Cardiac muscle cell (in vitro differentiated cells and primary cell): ENCODE data around the gene VKORC1L1. TPM values are rescaled to one million over a fixed set of nuclear protein-coding genes. Genes with fewer than 3 reads are reported as not detected.
"Not testable (repeated sequence)": the region's sequence is repeated elsewhere in the genome, so short reads cannot be mapped to it uniquely, and the experiment has no call there.

Experiments
- DNase-seq, 2 donors: peaks; one replicate each; pipeline versions ENCODE4 v3.0.0 to v3.0.0-alpha.2; 2010 to 2017; ENCODE audit warnings: low read depth in 1 of 2, low spot score in 1 of 2
- H3K27ac ChIP-seq: fragments of 200-600 bp; sonication (generic); 2 replicates; pipeline ENCODE4 v1.5.1; 2016
- H3K27me3 ChIP-seq: fragments of 200-600 bp; sonication (generic); 2 replicates; pipeline ENCODE4 v1.6.0; 2016; ENCODE audit warnings: control low read depth
- H3K36me3 ChIP-seq: fragments of 200-600 bp; sonication (generic); 2 replicates; pipeline ENCODE4 v1.5.1; 2016; ENCODE audit warnings: control low read depth
- H3K4me1 ChIP-seq: fragments of 200-600 bp; sonication (generic); 2 replicates; pipeline ENCODE4 v1.8.1; 2017; ENCODE audit warnings: low read depth, mild to moderate bottlenecking, mixed run types
- H3K4me3 ChIP-seq: fragments of 200-600 bp; sonication (generic); 2 replicates; pipeline ENCODE4 v1.5.1; 2016; ENCODE audit warnings: mild to moderate bottlenecking
- H3K9me3 ChIP-seq: fragments of 200-600 bp; sonication (generic); 2 replicates; pipeline ENCODE4 v1.5.1; 2017; ENCODE audit warnings: low read depth, mild to moderate bottlenecking, control low read depth
- polyA plus RNA-seq: library from polyadenylated mRNA; unstranded; fragments of >200 nt; fragmentation: Nextera tagmentation; extraction: Ambion mirVana; gene quantifications from 2 replicates; pipeline ENCODE4 v1.2.1, GENCODE V29; 2016
- total RNA-seq: library from RNA; depleted of rRNA; stranded (reverse); fragments of >200 nt; gene quantifications from 2 replicates; pipeline ENCODE4 v1.2.3, GENCODE V29; 2016
- TF ChIP-seq, protein P1 (sequence below): IDR thresholded peaks from 2 replicates; pipeline ENCODE4 v1.5.1; 2012; ENCODE audit warnings: low read depth, mild to moderate bottlenecking, low read length

The VKORC1L1 gene
- total and polyA plus RNA-seq, 2 experiments from 2014 or later = 8.6 to 12.8 TPM

DNA sequence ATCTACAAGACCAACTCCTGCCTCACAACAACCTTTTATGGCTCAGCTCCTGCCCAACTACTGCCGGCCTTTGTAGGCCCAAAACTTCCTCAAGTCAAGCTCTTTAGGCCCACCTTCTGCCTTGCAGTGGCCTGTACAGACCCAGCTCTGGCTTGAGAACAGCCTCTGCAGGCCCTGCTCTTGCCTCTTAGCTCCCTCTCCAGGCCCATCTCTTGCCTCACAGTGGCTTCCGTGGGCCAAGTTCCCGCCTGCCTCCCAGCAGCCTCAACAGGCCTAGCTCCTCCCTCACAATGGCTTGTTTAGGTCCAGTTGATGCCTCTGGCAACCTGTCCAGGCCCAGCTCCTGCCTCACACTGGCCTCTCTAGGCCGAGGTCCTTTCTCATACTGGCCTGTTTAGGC, 32.4 kb upstream of the VKORC1L1 start:
- peak in 1 of 2 donors; percentile 79 for DNase-seq

DNA sequence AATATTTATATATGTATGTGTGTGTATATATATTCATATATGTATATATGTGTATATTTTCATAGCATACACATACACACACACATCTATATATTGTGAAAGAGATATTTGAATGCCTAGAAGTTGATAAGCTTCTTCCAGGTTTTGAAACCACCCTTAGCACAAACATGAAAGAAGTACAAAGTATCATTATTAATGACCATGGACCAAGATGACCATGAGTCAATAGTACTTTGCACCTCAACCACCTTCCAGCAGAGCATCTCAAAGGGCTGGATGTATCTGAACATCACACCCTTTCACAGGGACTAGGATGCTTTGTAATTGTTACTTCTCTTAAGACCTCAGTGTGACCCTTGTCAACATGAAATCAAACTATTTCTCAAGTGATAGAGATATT, 29.3 kb upstream of the VKORC1L1 start:
- not testable (repeated sequence) for H3K27me3 ChIP-seq, H3K27ac ChIP-seq, H3K4me3 ChIP-seq, DNase-seq, H3K4me1 ChIP-seq, H3K36me3 ChIP-seq, H3K9me3 ChIP-seq

More for the DNA sequence above, 32.4 kb upstream of the VKORC1L1 start:
- Histone ChIP-seq H3K9me3 (no peaks in the 10 kb centered on the region), H3K27me3 (no peaks in the 10 kb centered on the region), H3K36me3 (no peaks in the 10 kb centered on the region), H3K4me1 (no peaks in the 10 kb centered on the region), H3K27ac (no peak overlapping the region), H3K4me3 (no peak overlapping the region)
- TF ChIP-seq, protein P1, sequence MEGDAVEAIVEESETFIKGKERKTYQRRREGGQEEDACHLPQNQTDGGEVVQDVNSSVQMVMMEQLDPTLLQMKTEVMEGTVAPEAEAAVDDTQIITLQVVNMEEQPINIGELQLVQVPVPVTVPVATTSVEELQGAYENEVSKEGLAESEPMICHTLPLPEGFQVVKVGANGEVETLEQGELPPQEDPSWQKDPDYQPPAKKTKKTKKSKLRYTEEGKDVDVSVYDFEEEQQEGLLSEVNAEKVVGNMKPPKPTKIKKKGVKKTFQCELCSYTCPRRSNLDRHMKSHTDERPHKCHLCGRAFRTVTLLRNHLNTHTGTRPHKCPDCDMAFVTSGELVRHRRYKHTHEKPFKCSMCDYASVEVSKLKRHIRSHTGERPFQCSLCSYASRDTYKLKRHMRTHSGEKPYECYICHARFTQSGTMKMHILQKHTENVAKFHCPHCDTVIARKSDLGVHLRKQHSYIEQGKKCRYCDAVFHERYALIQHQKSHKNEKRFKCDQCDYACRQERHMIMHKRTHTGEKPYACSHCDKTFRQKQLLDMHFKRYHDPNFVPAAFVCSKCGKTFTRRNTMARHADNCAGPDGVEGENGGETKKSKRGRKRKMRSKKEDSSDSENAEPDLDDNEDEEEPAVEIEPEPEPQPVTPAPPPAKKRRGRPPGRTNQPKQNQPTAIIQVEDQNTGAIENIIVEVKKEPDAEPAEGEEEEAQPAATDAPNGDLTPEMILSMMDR = peak; percentile 66

DNA sequence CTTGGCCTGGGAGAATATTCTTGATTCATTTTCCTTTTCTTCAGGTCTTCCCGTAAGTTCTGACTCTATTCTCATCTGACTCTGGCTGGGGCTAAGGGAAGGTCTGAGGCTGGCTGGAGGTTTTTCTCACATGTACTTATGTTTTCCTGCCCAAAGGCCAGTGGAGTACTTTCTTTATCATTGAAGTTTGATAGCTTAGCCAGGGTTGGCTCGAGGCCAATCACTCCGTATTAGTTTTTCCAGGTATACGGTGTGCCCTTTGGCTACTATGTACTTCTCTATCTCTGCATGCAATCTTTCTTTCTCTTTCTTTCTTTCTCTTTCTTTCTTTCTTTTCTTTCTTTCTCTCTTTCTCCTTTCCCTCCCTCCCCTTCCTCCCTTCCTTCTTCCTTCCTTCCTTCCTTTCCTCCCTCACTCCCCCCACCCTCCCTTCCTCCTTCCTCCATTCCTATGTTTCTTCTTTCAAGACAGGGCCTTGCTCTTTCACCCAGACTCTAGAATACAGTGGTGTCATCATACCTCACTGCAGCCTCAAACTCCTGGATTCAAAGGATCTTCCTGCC, 26.8 kb upstream of the VKORC1L1 start:
- no peak for DNase-seq
- H3K27ac ChIP-seq = no peak overlapping the region
- no peak overlapping the region for H3K4me3 ChIP-seq
- TF ChIP-seq, protein P1 = no peak
- H3K27me3 ChIP-seq = no peaks in the 10 kb centered on the region
- H3K36me3 ChIP-seq = no peaks in the 10 kb centered on the region
- no peaks in the 10 kb centered on the region for H3K4me1 ChIP-seq
- H3K9me3 ChIP-seq = no peaks in the 10 kb centered on the region

DNA sequence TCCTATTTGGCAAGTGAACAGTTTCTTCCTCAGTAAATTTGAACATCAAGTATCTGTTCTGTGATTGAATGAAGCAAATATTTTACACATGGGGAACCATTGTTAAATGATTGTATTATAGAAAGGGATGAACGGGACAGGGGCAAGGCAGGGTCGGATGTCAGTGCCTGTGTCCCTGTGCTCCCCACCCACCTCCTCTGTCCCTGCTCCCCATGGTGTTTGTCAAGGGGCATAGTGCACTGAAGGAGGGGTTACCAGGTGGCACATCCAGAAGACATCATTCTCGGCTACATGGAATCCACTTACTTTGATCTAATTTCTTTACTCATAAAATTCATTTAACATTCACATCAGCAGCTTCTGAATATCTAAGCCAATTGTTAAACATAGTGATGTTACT, 19.4 kb upstream of the VKORC1L1 start:
- not testable (repeated sequence) for H3K9me3 ChIP-seq, DNase-seq, H3K36me3 ChIP-seq, H3K27ac ChIP-seq, H3K4me1 ChIP-seq, H3K27me3 ChIP-seq, H3K4me3 ChIP-seq

DNA sequence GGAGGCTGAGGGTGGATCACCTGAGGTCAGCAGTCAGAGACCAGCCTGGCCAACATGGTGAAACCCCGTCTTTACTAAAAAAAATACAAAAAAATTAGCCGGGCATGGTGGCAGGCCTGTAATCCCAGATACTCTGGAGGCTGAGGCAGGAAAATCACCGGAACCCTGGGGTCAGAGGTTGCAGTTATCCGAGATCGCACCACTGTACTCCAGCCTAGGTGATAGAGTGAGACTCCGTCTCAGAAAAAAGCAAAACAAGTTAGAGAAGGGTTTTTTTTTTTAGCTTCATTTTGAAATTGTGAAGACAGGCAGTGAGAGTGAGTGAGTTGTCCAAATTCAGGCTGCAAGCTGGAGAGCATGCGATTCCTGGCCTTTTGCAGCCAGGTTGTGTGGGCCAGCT, 19.0 kb upstream of the VKORC1L1 start:
- not testable (repeated sequence) for H3K36me3 ChIP-seq, H3K4me3 ChIP-seq, H3K27ac ChIP-seq, H3K27me3 ChIP-seq, H3K9me3 ChIP-seq, DNase-seq, H3K4me1 ChIP-seq

DNA sequence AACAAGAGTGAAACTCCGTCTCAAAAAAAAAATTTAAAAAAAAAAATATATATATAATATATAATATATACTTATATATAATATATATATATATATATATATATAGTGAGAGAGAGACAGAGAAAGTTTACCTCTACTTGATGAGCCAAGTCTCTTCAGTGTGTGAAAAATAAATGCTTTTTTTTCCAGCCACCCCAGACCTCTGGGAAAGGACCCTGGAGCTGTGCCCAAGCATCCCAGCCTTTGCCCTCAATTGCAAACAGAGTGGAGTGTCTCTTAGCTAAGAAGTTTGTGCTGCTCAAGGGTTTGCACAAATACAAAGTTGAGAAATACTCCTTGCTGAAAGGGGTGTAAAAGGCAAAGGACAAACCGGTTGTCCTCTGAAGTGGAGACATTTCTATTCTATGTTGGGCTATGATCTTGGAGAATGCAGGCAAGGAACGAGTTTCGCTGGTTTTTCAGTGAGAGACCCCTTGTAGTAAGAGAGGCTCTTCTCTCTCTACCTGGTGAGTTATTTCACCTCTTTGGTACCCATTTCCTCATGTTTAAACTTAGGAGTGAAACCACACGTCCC, 15.5 kb upstream of the VKORC1L1 start:
- not testable (repeated sequence) for H3K27me3 ChIP-seq, H3K36me3 ChIP-seq
- peak in 1 of 2 donors; percentile 15 for DNase-seq

DNA sequence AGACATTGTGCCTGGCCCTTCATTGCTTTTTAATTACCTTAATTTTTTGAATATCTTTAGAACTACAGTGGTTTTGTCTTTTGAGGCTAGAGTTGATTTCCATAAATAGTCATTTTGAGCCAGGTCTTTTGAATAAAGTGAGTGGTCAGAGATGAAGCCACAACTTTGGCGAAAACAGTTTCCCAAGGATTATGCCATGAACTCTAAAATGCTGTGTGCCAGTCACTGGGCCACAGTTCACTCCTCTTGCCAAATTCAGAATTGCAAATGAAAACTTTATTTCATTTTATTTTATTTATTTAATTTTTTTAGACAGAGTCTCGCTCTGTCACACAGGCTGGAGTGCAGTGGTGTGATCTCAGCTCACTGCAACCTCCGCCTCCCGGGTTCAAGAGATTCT, 14.2 kb upstream of the VKORC1L1 start:
- H3K4me3 ChIP-seq, H3K4me1 ChIP-seq, H3K27me3 ChIP-seq, H3K27ac ChIP-seq, H3K36me3 ChIP-seq, H3K9me3 ChIP-seq, DNase-seq: not testable (repeated sequence)

More for the DNA sequence above, 15.5 kb upstream of the VKORC1L1 start:
- not testable (repeated sequence) for H3K4me3 ChIP-seq, H3K9me3 ChIP-seq, H3K27ac ChIP-seq, H3K4me1 ChIP-seq

DNA sequence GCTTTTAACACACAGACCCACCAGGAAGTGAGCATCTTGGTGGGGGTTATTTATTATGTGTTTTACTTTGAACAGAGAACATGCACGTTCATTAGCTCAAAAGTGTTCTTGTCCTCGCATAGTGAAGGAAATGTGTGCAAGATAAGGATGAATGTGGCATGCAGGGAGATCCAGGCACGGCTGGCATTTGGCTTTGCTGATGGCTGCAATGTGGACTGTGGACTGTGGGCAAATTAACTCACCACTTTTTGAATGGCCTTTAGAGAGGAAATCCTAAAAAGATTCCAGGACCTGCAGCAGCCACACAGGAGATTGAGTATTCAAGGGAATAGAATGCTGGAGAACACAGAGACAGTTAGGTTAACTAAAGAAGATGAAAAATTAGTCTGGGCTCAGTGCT, 6.6 kb upstream of the VKORC1L1 start:
- H3K27ac ChIP-seq, H3K4me1 ChIP-seq, DNase-seq, H3K27me3 ChIP-seq, H3K4me3 ChIP-seq, H3K36me3 ChIP-seq, H3K9me3 ChIP-seq: not testable (repeated sequence)

DNA sequence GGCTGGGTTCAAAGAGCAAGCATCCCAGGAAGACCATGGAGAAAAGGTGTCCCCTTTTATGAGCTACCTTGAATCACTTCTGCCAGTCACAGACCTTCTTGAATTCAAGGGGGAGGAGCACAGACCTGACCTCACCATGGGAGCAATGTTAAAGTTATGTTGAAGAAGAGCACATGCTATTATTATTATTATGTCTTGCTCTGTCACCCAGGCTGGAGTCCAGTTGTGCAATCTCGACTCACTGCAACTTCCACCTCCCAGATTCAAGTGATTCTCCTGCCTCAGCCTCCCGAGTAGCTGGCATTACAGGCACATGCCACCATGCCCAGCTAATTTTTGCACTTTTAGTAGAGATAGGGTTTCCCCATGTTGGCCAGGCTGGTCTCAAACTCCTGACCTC, 5.2 kb upstream of the VKORC1L1 start:
- not testable (repeated sequence) for H3K9me3 ChIP-seq, H3K27me3 ChIP-seq, H3K4me1 ChIP-seq, H3K36me3 ChIP-seq, H3K4me3 ChIP-seq, H3K27ac ChIP-seq, DNase-seq

DNA sequence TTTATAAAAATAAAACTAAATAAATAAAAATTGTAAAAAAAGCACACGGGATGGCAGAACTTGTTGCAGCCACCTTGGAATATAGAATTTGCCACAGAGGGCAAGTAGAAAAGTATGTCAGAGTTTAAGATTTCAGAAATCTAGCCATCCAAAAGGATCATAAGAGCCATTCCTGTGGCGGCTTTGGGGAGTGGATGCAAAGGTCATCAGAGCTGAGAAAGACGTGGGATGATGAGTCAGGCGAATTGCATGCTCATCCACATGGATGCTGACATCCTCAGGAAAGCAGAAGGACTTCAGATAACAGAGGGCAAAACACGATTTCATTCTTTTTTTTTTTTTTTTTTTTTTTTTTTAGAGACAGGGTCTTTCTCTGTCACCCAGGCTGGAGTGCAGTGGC, 3.6 kb upstream of the VKORC1L1 start:
- DNase-seq = peak in 1 of 2 donors; percentile 83

DNA sequence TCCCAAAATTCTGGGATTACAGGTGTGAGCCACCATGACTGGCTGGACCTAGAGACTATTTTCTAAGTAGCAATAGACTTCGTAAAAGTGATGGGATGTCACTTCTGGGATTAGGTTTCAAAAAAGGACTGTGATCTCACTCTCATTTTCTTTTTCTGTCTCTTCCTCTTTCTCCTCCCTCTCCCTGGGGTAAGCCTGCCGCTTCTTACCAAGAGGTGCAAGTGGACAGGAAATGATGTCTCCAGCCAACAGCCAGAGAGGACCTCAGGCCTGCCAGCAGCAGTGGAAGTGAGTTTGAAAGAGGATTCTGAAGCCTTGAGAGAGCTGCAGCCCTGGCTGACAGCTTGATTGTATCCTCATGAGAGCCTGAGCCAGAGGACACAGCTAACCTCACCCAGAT, 1.4 kb upstream of the VKORC1L1 start:
- not testable (repeated sequence) for H3K27me3 ChIP-seq, H3K4me3 ChIP-seq, H3K36me3 ChIP-seq, H3K9me3 ChIP-seq, H3K27ac ChIP-seq, H3K4me1 ChIP-seq
- peak in 1 of 2 donors; percentile 32 for DNase-seq

More for the DNA sequence above, 3.6 kb upstream of the VKORC1L1 start:
- H3K4me1 ChIP-seq, H3K27me3 ChIP-seq, H3K9me3 ChIP-seq, H3K27ac ChIP-seq, H3K36me3 ChIP-seq, H3K4me3 ChIP-seq: not testable (repeated sequence)

DNA sequence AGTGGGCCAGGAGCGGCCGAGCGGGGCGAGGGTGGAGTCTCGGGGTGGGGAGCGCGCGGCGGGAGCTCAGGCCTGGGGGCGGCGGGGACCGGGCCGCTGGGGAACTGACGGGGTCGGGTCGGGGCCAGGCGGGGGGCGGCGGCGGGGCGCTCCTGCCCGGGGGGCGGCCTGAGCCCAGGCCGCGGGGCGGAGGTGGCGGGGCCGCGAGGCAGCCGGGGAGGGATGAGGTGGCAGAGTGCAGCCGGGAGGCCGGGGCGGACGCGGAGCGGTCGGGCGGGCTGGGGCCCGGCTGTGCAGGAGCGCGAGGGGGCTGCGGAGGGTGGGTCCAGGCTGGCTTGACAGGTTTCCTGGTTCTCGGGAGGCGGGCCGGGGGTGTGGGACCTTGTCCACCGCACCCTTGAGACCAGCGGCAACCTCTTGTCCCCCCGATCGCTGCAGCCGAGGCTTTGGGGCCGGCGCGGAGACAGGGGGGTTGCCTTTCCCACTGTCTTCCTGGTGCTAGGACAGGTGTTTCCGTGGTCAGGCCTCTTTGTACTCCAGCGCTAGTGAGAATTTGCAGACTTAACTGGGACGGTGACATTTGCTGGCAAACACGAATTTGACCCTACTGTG, 814 bp downstream of the VKORC1L1 start:
- Histone ChIP-seq H3K4me3 (peak overlapping the region; percentile 99), H3K27ac (peak overlapping the region; percentile 85)
- DNase-seq = peak in 1 of 2 donors; percentile 38
- not testable (repeated sequence) for H3K36me3 ChIP-seq, H3K9me3 ChIP-seq, H3K27me3 ChIP-seq, H3K4me1 ChIP-seq
